WTC11 (cell line): ENCODE measurements around the gene PRSS57. TPM values are rescaled to one million over a fixed set of nuclear protein-coding genes. Genes with fewer than 3 reads are reported as not detected.
A peak's percentile ranks its signal among the peaks of the same experiment; 100 is the strongest.

Experiments
- ATAC-seq: fragments of 200-7000 bp; cut with Tn5 transposase; 2 replicates; pipeline ENCODE4 v1.10.0; 2021; ENCODE audit warnings: mild to moderate bottlenecking, moderate library complexity
- CTCF ChIA-PET: fragments of 300-600 bp; sonication (Branson Sonifier 250); formaldehyde crosslinking; loops from one replicate; lab custom pipeline; 2021; ENCODE audit warnings: antibody characterized with exemption; lab: Charles Lee
- POLR2A ChIA-PET: fragments of 350-600 bp; sonication (Branson Sonifier 250); formaldehyde crosslinking; loops from one replicate; lab custom pipeline; 2021; ENCODE audit warnings: antibody characterized with exemption; lab: Charles Lee
- DNase-seq: peaks from one replicate; pipeline ENCODE4 v3.0.0; 2021; ENCODE audit warnings: low spot score
- H3K27ac Mint-ChIP-seq: 2 replicates; pipeline ENCODE4 v1.8.0; 2021; ENCODE audit warnings: mixed read lengths
- H3K27me3 Mint-ChIP-seq: 2 replicates; pipeline ENCODE4 v1.8.0; 2021; ENCODE audit warnings: low read depth, mild to moderate bottlenecking, moderate library complexity, mixed read lengths
- H3K36me3 Mint-ChIP-seq: 2 replicates; pipeline ENCODE4 v1.8.0; 2021; ENCODE audit warnings: mixed read lengths
- H3K4me1 Mint-ChIP-seq: 2 replicates; pipeline ENCODE4 v1.8.0; 2022; ENCODE audit warnings: mixed read lengths
- H3K4me3 Mint-ChIP-seq: 2 replicates; pipeline ENCODE4 v1.8.0; 2021; ENCODE audit warnings: mild to moderate bottlenecking, moderate library complexity, mixed read lengths
- H3K9me3 Mint-ChIP-seq: 2 replicates; pipeline ENCODE4 v1.8.0; 2021; ENCODE audit warnings: mixed read lengths
- ATF2 ChIP-seq: sonication (generic); formaldehyde crosslinking; IDR thresholded peaks from 2 replicates; pipeline ENCODE4 v1.8.1; 2022; ENCODE audit warnings: low read depth, missing genetic modification reagents, borderline replicate concordance
- CDX4 ChIP-seq: fragments of 250-450 bp; sonication (Bioruptor Pico); IDR thresholded peaks from 2 replicates; pipeline ENCODE4 v1.9.0; 2021; ENCODE audit warnings: moderate library complexity, mild to moderate bottlenecking, inconsistent platforms, borderline replicate concordance
- CREM ChIP-seq: sonication (generic); formaldehyde crosslinking; IDR thresholded peaks from 2 replicates; pipeline ENCODE4 v1.8.1; 2022; ENCODE audit warnings: mild to moderate bottlenecking, missing genetic modification reagents, moderate library complexity
- EMX1 ChIP-seq: fragments of 250-450 bp; sonication (Bioruptor Pico); IDR thresholded peaks from 2 replicates; pipeline ENCODE4 v1.8.0; 2021; ENCODE audit warnings: mild to moderate bottlenecking
- ETV6 ChIP-seq: sonication (generic); formaldehyde crosslinking; IDR thresholded peaks from 2 replicates; pipeline ENCODE4 v1.8.1; 2022; ENCODE audit warnings: mild to moderate bottlenecking, missing genetic modification reagents
- FOXJ3 ChIP-seq: sonication (generic); formaldehyde crosslinking; IDR thresholded peaks from 2 replicates; pipeline ENCODE4 v1.9.0; 2021; ENCODE audit warnings: missing genetic modification reagents, mild to moderate bottlenecking, borderline replicate concordance
- HMGXB4 ChIP-seq: sonication (generic); formaldehyde crosslinking; IDR thresholded peaks from 2 replicates; pipeline ENCODE4 v1.8.1; 2023; ENCODE audit warnings: mild to moderate bottlenecking, moderate library complexity, missing genetic modification reagents
- IRF2 ChIP-seq: sonication (generic); formaldehyde crosslinking; IDR thresholded peaks from 2 replicates; pipeline ENCODE4 v1.8.0; 2022; ENCODE audit warnings: low read depth, missing genetic modification reagents, borderline replicate concordance
- MLX ChIP-seq: sonication (generic); formaldehyde crosslinking; IDR thresholded peaks from 2 replicates; pipeline ENCODE4 v1.8.1; 2023; ENCODE audit warnings: mild to moderate bottlenecking, missing genetic modification reagents, moderate library complexity
- NFE2L1 ChIP-seq: sonication (generic); formaldehyde crosslinking; IDR thresholded peaks from 2 replicates; pipeline ENCODE4 v1.8.1; 2023; ENCODE audit warnings: missing genetic modification reagents
- NFYB ChIP-seq: sonication (generic); formaldehyde crosslinking; conservative IDR thresholded peaks from 2 replicates; pipeline ENCODE4 v1.8.0; 2022; ENCODE audit warnings: low read depth, missing genetic modification reagents
- NR3C1 ChIP-seq: sonication (generic); formaldehyde crosslinking; conservative IDR thresholded peaks from 2 replicates; pipeline ENCODE4 v1.8.1; 2023; ENCODE audit warnings: low read depth, mild to moderate bottlenecking, missing genetic modification reagents
- USF1 ChIP-seq: sonication (generic); formaldehyde crosslinking; IDR thresholded peaks from 2 replicates; pipeline ENCODE4 v1.8.0; 2022; ENCODE audit warnings: mild to moderate bottlenecking, missing genetic modification reagents
- ZBTB21 ChIP-seq: sonication (generic); formaldehyde crosslinking; IDR thresholded peaks from 2 replicates; pipeline ENCODE4 v1.8.1; 2023; ENCODE audit warnings: mild to moderate bottlenecking, missing genetic modification reagents, borderline replicate concordance
- ZNF121 ChIP-seq: sonication (generic); formaldehyde crosslinking; IDR thresholded peaks from 2 replicates; pipeline ENCODE4 v1.8.0; 2023; ENCODE audit warnings: missing genetic modification reagents
- ZNF138 ChIP-seq: sonication (generic); formaldehyde crosslinking; conservative IDR thresholded peaks from 2 replicates; pipeline ENCODE4 v1.8.1; 2022; ENCODE audit warnings: mild to moderate bottlenecking, moderate library complexity, missing genetic modification reagents
- ZNF232 ChIP-seq: sonication (generic); formaldehyde crosslinking; IDR thresholded peaks from 2 replicates; pipeline ENCODE4 v1.8.0; 2022; ENCODE audit warnings: mild to moderate bottlenecking, missing genetic modification reagents
- ZNF263 ChIP-seq: sonication (generic); formaldehyde crosslinking; IDR thresholded peaks from 2 replicates; pipeline ENCODE4 v1.8.1; 2022; ENCODE audit warnings: low read depth, mild to moderate bottlenecking, moderate library complexity, missing genetic modification reagents
- ZNF396 ChIP-seq: fragments of 250-450 bp; sonication (Bioruptor Pico); IDR thresholded peaks from 2 replicates; pipeline ENCODE4 v1.8.0; 2021; ENCODE audit warnings: mild to moderate bottlenecking, moderate library complexity, borderline replicate concordance
- ZNF423 ChIP-seq: fragments of 250-450 bp; sonication (Bioruptor Pico); IDR thresholded peaks from 2 replicates; pipeline ENCODE4 v2.1.2; 2022; ENCODE audit warnings: mild to moderate bottlenecking, moderate library complexity
- ZNF671 ChIP-seq: fragments of 250-450 bp; sonication (Bioruptor Pico); IDR thresholded peaks from 2 replicates; pipeline ENCODE4 v1.8.0; 2021; ENCODE audit warnings: mild to moderate bottlenecking
- total RNA-seq: library from RNA; stranded (reverse); gene quantifications from 3 replicates; pipeline ENCODE4 v1.2.3, GENCODE V29; 2021

PRSS57 gene
- total RNA-seq, 1 experiment from 2014 or later, result not detected

GRCh38 chr19:709965-710571 is 14.8 kb upstream of the PRSS57 start:
- Mint-ChIP-seq H3K4me1 (peaks cover 10% of the 10 kb centered on the region), H3K27me3 (peaks cover 24% of the 10 kb centered on the region), H3K4me3 (no peak overlapping the region), H3K9me3 (peaks cover 5% of the 10 kb centered on the region; the same call in 1 of the 2 replicates), H3K36me3 (peaks cover 4% of the 10 kb centered on the region), H3K27ac (no peak overlapping the region)
- TF ChIP-seq ETV6 (CRISPR knock-in tag) (no peak), CDX4 (CRISPR knock-in tag) (no peak), HMGXB4 (0 out of 2 replicates have a peak, but pooled peaks have one; percentile 31)
- ATAC-seq (no peak), DNase-seq (no peak)
- CTCF ChIA-PET, result no interaction called here
- POLR2A ChIA-PET, result no interaction called here

- H3K36me3 Mint-ChIP-seq, result peaks cover 4% of the 10 kb centered on the region
- no peak for ATAC-seq
- no peak overlapping the region for H3K27ac Mint-ChIP-seq
- peaks cover 5% of the 10 kb centered on the region; the same call in 1 of the 2 replicates for H3K9me3 Mint-ChIP-seq
- POLR2A ChIA-PET, result no interaction called here
- TF ChIP-seq ZNF121 (CRISPR knock-in tag), result no peak
- no peak for TF ChIP-seq MLX (CRISPR knock-in tag)
- TF ChIP-seq NFE2L1, result no peak
- no peak for TF ChIP-seq USF1
- TF ChIP-seq HMGXB4, result no peak
- TF ChIP-seq ZNF138 (CRISPR knock-in tag), result no peak
- TF ChIP-seq ZBTB21 (CRISPR knock-in tag), result no peak
- no peak for TF ChIP-seq IRF2 (CRISPR knock-in tag)
- no peak for TF ChIP-seq ZNF396 (CRISPR knock-in tag)
- no peak for TF ChIP-seq FOXJ3 (CRISPR knock-in tag)
- no peak for TF ChIP-seq CREM (CRISPR knock-in tag)
- no peak for TF ChIP-seq ZNF671 (CRISPR knock-in tag)
- TF ChIP-seq NR3C1 (CRISPR knock-in tag), result no peak
- no peak for TF ChIP-seq ATF2
- TF ChIP-seq ZNF423 (CRISPR knock-in tag), result no peak
- TF ChIP-seq ZNF263 (CRISPR knock-in tag), result no peak
- TF ChIP-seq ZNF232 (CRISPR knock-in tag), result no peak
- no peak for TF ChIP-seq NFYB
- no peak for TF ChIP-seq EMX1 (CRISPR knock-in tag)
- TF ChIP-seq, all 79 proteins: peak for 0
- H3K27me3 Mint-ChIP-seq, result peaks cover 26% of the 10 kb centered on the region
- no peak for DNase-seq
- H3K4me1 Mint-ChIP-seq, result peaks cover 10% of the 10 kb centered on the region
- CTCF ChIA-PET, result interaction anchor here (0.6 to 2.3 kb wide), 12 partner anchors 9 to 189 kb away, joined by 3 to 21 read pairs (median 7); no protein-coding TSS in a partner anchor
- H3K4me3 Mint-ChIP-seq, result peak overlapping the region; percentile 59
Observed at GRCh38 chr19:709196-709964, 14.1 kb upstream of the PRSS57 start.
